Measurements from ENCODE around the gene TBC1D2. TPM values are rescaled to one million over a fixed set of nuclear protein-coding genes. Genes with fewer than 3 reads are reported as not detected.
A peak's percentile ranks its signal among the peaks of the same experiment; 100 is the strongest.
"Not testable (repeated sequence)": the region's sequence is repeated elsewhere in the genome, so short reads cannot be mapped to it uniquely, and the experiment has no call there.

TBC1D2 gene
- total RNA-seq, 1 donor from 2014 or later, result 16.7 TPM

GRCh38 chr9:98191671-98192502 is 63.6 kb downstream of the TBC1D2 start:
- no peak for DNase-seq (ENCODE audit: low spot score)

- DNase-seq (ENCODE audit: low spot score), result no peak
Observed at GRCh38 chr9:98191181-98191608, 64.3 kb downstream of the TBC1D2 start.

- DNase-seq (ENCODE audit: low spot score), result no peak
Observed at GRCh38 chr9:98190757-98191105, 64.7 kb downstream of the TBC1D2 start.

- no peak for DNase-seq (ENCODE audit: low spot score)
Observed at GRCh38 chr9:98189412-98189811, 66.0 kb downstream of the TBC1D2 start.

- no peak for DNase-seq (ENCODE audit: low spot score)
Observed at GRCh38 chr9:98187926-98188325, 67.5 kb downstream of the TBC1D2 start.

GRCh38 chr9:98186236-98186635 is 69.2 kb downstream of the TBC1D2 start:
- DNase-seq (ENCODE audit: low spot score), result no peak

GRCh38 chr9:98185611-98186171 is 69.8 kb downstream of the TBC1D2 start:
- DNase-seq (ENCODE audit: low spot score), result no peak

- DNase-seq (ENCODE audit: low spot score), result no peak
Observed at GRCh38 chr9:98185021-98185567, 70.4 kb downstream of the TBC1D2 start.

GRCh38 chr9:98184326-98184725 is 71.1 kb downstream of the TBC1D2 start:
- no peak for DNase-seq (ENCODE audit: low spot score)

GRCh38 chr9:98182889-98183599 is 72.4 kb downstream of the TBC1D2 start:
- DNase-seq (ENCODE audit: low spot score), result no peak

- DNase-seq (ENCODE audit: low spot score), result peak; percentile 54
Observed at GRCh38 chr9:98182069-98182820, 73.2 kb downstream of the TBC1D2 start.

- DNase-seq (ENCODE audit: low spot score), result no peak
Observed at GRCh38 chr9:98181746-98182068, 73.7 kb downstream of the TBC1D2 start.

- no peak for DNase-seq (ENCODE audit: low spot score)
Observed at GRCh38 chr9:98180996-98181395, 74.5 kb downstream of the TBC1D2 start.

GRCh38 chr9:98178874-98179850 is 76.3 kb downstream of the TBC1D2 start:
- DNase-seq (ENCODE audit: low spot score), result no peak

- DNase-seq (ENCODE audit: low spot score), result no peak
Observed at GRCh38 chr9:98176391-98177259, 78.8 kb downstream of the TBC1D2 start.

GRCh38 chr9:98175762-98176161 is 79.7 kb downstream of the TBC1D2 start:
- DNase-seq (ENCODE audit: low spot score), result no peak

- no peak for DNase-seq (ENCODE audit: low spot score)
Observed at GRCh38 chr9:98175028-98175569, 80.3 kb downstream of the TBC1D2 start.

GRCh38 chr9:98174502-98174918 is 80.9 kb downstream of the TBC1D2 start:
- not testable (repeated sequence) for DNase-seq (ENCODE audit: low spot score)

GRCh38 chr9:98173181-98173580 is 82.3 kb downstream of the TBC1D2 start:
- DNase-seq (ENCODE audit: low spot score), result no peak

Measured in mucosa of gallbladder (tissue), 1 donor.